DOHH2 (cell line): Measurements from ENCODE around the gene TBC1D20.
"Not testable (repeated sequence)": the region's sequence is repeated elsewhere in the genome, so short reads cannot be mapped to it uniquely, and the experiment has no call there.

Experiments
- H3F3A ChIP-seq: fragments of 200-600 bp; sonication (generic), shearing (Covaris generic); 2 replicates; pipeline ENCODE4 v1.6.0; 2016; ENCODE audit warnings: antibody characterized with exemption, mild to moderate bottlenecking; ENCODE audit not compliant: control insufficient read depth, insufficient read depth
- H3K27ac ChIP-seq: fragments of 200-600 bp; sonication (generic); 2 replicates; pipeline ENCODE4 v1.5.1; 2014; ENCODE audit warnings: low read depth, mild to moderate bottlenecking, low read length, moderate library complexity
- H3K27me3 ChIP-seq: fragments of 200-600 bp; sonication (generic); 2 replicates; pipeline ENCODE4 v1.6.1; 2014; ENCODE audit warnings: mild to moderate bottlenecking, low read length, mixed read lengths; ENCODE audit not compliant: control insufficient read depth
- H3K36me3 ChIP-seq: fragments of 200-600 bp; sonication (generic); 2 replicates; pipeline ENCODE4 v1.6.1; 2014; ENCODE audit warnings: mild to moderate bottlenecking, low read length, moderate library complexity, mixed read lengths; ENCODE audit not compliant: control insufficient read depth
- H3K4me1 ChIP-seq: fragments of 200-600 bp; sonication (generic); 2 replicates; pipeline ENCODE4 v1.6.1; 2014; ENCODE audit warnings: mild to moderate bottlenecking, low read length, mixed read lengths; ENCODE audit not compliant: control insufficient read depth
- H3K4me2 ChIP-seq: fragments of 200-600 bp; sonication (generic); 2 replicates; pipeline ENCODE4 v1.6.0; 2014; ENCODE audit warnings: mild to moderate bottlenecking, low read length, moderate library complexity
- H3K4me3 ChIP-seq: fragments of 200-600 bp; sonication (generic); 2 replicates; pipeline ENCODE4 v1.5.1; 2014; ENCODE audit warnings: mild to moderate bottlenecking, low read length, mixed read lengths
- H3K79me2 ChIP-seq: fragments of 200-600 bp; sonication (generic); 2 replicates; pipeline ENCODE4 v1.6.1; 2014; ENCODE audit warnings: mild to moderate bottlenecking, low read length, mixed read lengths; ENCODE audit not compliant: control insufficient read depth
- H3K9me2 ChIP-seq: fragments of 200-600 bp; sonication (generic); replicated peaks from 2 replicates; pipeline ENCODE4 v1.6.1; 2014; ENCODE audit warnings: mild to moderate bottlenecking, low read length, mixed read lengths; ENCODE audit not compliant: control insufficient read depth
- H3K9me3 ChIP-seq: fragments of 200-600 bp; sonication (generic); 2 replicates; pipeline ENCODE4 v1.6.1; 2014; ENCODE audit warnings: antibody characterized with exemption, low read length, mixed read lengths; ENCODE audit not compliant: control insufficient read depth, insufficient read depth
- H4K20me1 ChIP-seq: fragments of 200-600 bp; sonication (generic); 2 replicates; pipeline ENCODE4 v1.6.0; 2014; ENCODE audit warnings: low read depth, mild to moderate bottlenecking, antibody characterized with exemption, low read length, moderate library complexity; ENCODE audit not compliant: control insufficient read depth, insufficient read depth
- CTCF ChIP-seq: fragments of 200-600 bp; sonication (generic); IDR thresholded peaks from one replicate; pipeline ENCODE4 v1.5.1; 2014; ENCODE audit warnings: antibody characterized with exemption, mild to moderate bottlenecking, low read depth, low read length; ENCODE audit not compliant: poor library complexity, severe bottlenecking
- EZH2phosphoT487 ChIP-seq: fragments of 200-600 bp; sonication (generic); IDR thresholded peaks from 2 replicates; pipeline ENCODE4 v1.6.1; 2017; ENCODE audit warnings: borderline replicate concordance, mild to moderate bottlenecking, antibody characterized with exemption, low read length, moderate library complexity, mixed read lengths

Gene TBC1D20

GRCh38 chr20:479487-479886 is 17.2 kb upstream of the TBC1D20 start:
- Histone ChIP-seq H3F3A (peaks cover 23% of the 10 kb centered on the region), H4K20me1 (no peaks in the 10 kb centered on the region), H3K27me3 (no peaks in the 10 kb centered on the region), H3K4me2 (no peak overlapping the region), H3K36me3 (peaks cover 65% of the 10 kb centered on the region), H3K79me2 (no peaks in the 10 kb centered on the region), H3K4me3 (no peak overlapping the region), H3K9me2 (no peaks in the 10 kb centered on the region), H3K4me1 (no peaks in the 10 kb centered on the region), H3K9me3 (no peaks in the 10 kb centered on the region), H3K27ac (no peak overlapping the region)
- no peak for TF ChIP-seq CTCF
- TF ChIP-seq EZH2phosphoT487 = no peak

DNA sequence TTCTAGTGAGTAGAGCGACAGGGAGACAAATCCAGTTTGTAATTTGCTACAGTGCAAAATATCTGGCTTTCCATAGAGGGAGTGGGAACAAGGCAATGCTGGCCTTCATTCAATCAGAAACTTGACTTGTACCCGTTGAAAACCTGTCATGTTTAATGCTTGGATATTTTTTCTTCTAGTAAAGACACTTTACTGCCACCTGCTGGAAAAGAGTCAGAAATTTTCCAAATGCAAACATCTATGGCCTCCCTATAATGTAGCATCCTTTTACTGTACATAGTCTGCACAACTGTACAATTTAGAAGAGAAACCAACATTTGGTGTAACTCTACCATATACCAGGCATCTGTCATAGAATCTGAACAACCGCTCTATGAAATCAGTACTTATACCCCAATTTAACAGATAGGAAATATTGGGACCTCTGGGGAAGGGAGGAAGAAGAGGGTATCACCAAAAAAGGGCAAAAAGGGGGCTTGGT is 16.7 kb upstream of the TBC1D20 start:
- Histone ChIP-seq H3K27ac (no peak overlapping the region), H3K4me3 (no peak overlapping the region), H3F3A (peaks cover 23% of the 10 kb centered on the region), H3K9me3 (no peaks in the 10 kb centered on the region), H3K36me3 (peaks cover 60% of the 10 kb centered on the region), H3K79me2 (no peaks in the 10 kb centered on the region), H3K4me1 (no peaks in the 10 kb centered on the region), H3K9me2 (no peaks in the 10 kb centered on the region), H3K27me3 (no peaks in the 10 kb centered on the region), H3K4me2 (no peak overlapping the region), H4K20me1 (no peaks in the 10 kb centered on the region)
- TF ChIP-seq CTCF (peak; percentile 68), EZH2phosphoT487 (no peak)

GRCh38 chr20:478010-478948 is 15.9 kb upstream of the TBC1D20 start:
- Histone ChIP-seq H3K9me3 (no peaks in the 10 kb centered on the region), H3K9me2 (no peaks in the 10 kb centered on the region), H3F3A (peaks cover 23% of the 10 kb centered on the region), H3K79me2 (no peaks in the 10 kb centered on the region), H3K4me1 (no peaks in the 10 kb centered on the region), H3K27ac (no peak overlapping the region), H3K4me3 (no peak overlapping the region), H3K36me3 (peaks cover 53% of the 10 kb centered on the region), H3K27me3 (no peaks in the 10 kb centered on the region), H4K20me1 (no peaks in the 10 kb centered on the region), H3K4me2 (no peak overlapping the region)
- TF ChIP-seq EZH2phosphoT487 = no peak
- no peak for TF ChIP-seq CTCF

DNA sequence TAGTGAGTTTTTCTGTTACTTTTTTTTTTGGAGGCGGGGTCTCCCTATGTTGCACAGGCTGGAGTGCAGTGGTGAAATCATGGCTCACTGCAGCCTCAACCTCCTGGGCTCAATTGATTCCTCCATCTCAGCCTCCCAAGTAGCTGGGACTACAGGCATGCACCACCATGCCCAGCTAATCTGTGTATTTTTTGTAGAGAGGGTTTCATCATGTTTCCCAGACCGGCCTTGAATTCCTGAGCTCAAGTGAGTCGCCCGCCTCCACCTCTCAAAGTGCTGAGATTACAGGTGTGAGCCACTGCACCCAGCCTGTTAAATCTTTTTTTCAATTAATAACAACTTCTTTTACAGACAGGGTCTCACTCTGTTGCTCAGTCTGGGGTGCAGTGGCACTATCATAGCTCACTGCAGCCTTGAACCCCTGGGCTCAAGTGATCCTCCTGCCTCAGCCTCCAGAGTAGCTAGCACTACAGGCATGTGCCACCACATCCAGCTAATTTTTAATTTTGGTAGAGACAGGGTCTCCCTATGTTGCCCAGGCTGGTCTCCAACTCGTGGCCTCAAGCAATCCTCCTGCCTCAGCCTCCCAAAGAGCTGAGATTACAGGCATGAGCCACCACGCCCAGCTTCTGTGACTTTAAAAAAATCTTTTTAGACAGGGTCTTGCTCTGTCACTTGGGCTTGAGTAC is 14.4 kb upstream of the TBC1D20 start:
- H3K9me2 ChIP-seq, H3K27me3 ChIP-seq, H4K20me1 ChIP-seq, H3K27ac ChIP-seq, H3K4me3 ChIP-seq, H3K79me2 ChIP-seq, H3K4me1 ChIP-seq, H3K9me3 ChIP-seq, H3K4me2 ChIP-seq: not testable (repeated sequence)
- Histone ChIP-seq H3K36me3 (peaks cover 37% of the 10 kb centered on the region), H3F3A (peaks cover 20% of the 10 kb centered on the region)
